ENCODE measurements around the gene TTLL11.

The TTLL11 gene

DNA sequence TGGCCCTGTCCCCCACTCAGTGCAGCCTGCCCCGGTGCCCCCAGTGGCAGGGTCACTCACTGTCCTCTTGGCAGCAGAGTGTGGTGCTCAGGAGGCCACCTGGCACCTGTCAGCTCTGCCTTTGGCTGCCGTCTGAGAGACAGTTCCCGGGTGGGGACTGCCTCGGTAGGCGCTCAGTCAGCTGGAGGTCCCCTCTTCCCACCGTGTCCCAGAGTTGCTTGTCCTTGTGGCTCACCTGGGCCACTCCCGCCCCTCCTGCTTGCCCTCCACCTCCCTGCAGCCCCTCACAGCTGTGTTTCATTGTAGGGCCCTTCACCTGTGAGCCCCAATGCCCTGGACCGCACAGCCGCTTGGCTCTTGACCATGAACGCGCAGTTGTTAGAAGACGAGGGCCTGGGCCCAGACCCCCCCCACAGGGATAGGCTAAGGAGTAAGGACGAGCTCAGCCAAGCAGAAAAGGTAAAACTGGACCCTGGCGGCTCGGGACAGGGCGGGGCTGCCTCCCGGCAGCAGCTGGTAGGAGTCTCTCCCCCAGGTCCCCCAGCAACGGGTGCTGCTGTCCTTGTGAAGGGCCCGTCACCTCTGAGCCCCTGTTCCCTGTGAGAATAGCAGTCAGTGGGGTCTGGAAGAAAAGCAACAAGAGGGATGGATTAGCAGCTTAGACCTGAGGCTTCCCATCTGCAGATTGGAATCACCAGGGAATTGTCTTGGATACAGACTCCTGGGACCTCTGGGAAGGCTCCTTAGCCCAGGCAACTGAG, 319.0 kb downstream of the TTLL11 start:
- TF ChIP-seq, protein P1, sequence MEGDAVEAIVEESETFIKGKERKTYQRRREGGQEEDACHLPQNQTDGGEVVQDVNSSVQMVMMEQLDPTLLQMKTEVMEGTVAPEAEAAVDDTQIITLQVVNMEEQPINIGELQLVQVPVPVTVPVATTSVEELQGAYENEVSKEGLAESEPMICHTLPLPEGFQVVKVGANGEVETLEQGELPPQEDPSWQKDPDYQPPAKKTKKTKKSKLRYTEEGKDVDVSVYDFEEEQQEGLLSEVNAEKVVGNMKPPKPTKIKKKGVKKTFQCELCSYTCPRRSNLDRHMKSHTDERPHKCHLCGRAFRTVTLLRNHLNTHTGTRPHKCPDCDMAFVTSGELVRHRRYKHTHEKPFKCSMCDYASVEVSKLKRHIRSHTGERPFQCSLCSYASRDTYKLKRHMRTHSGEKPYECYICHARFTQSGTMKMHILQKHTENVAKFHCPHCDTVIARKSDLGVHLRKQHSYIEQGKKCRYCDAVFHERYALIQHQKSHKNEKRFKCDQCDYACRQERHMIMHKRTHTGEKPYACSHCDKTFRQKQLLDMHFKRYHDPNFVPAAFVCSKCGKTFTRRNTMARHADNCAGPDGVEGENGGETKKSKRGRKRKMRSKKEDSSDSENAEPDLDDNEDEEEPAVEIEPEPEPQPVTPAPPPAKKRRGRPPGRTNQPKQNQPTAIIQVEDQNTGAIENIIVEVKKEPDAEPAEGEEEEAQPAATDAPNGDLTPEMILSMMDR (conservative IDR thresholded peaks at IDR 0.05): no peak
- TF ChIP-seq ZFX (IDR thresholded peaks at IDR 0.05): no peak
- no peak overlapping the region for H3K27ac ChIP-seq

DNA sequence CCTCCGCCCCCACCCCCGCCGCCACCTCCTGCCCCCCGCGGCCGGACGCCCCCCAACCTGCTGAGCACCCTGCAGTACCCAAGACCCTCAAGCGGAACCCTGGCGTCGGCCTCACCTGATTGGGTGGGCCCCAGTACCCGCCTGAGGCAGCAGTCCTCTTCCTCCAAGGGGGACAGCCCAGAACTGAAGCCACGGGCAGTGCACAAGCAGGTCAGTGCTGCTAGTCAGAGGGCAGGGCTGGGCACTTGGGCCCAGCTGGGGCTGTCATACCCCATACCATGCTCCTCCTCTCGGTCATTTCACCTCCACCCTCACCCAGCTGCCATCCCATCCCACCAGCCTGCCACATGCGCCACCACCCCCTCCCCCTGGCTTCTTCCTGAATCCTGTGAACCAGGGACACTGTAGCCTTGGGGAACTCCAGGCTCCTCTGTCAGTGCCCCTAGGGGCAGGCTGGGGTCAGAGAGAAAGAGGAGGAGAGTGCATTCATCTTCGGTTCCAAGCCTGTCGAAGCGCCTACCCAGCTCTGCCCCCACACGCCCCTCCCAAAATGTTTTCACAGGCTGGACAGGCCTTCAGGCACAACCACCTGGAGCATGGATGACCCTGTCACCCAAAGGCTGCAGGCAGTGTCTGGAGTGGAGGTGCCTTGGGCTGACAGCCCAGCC, 319.7 kb downstream of the TTLL11 start:
- no peak for TF ChIP-seq ZFX (IDR thresholded peaks at IDR 0.05)
- TF ChIP-seq, protein P1 (conservative IDR thresholded peaks at IDR 0.05): no peak

GRCh38 chr9:121772600-121773285, 320.4 kb downstream of the TTLL11 start:
- no peak for TF ChIP-seq ZFX (IDR thresholded peaks at IDR 0.05)
- TF ChIP-seq, protein P1 (conservative IDR thresholded peaks at IDR 0.05): no peak
- H3K27ac ChIP-seq: no peak overlapping the region

More for the DNA sequence above, 319.7 kb downstream of the TTLL11 start:
- H3K27ac ChIP-seq: no peak overlapping the region

All from C4-2B (cell line).